HEK293 (cell line): ENCODE results near the gene KCNK15.

Experiments used
- CTCF ChIP-seq: fragments of 450-650 bp; formaldehyde crosslinking; IDR thresholded peaks from 2 replicates; pipeline ENCODE4 v1.5.1; 2016; ENCODE audit warnings: missing biosample characterization, missing genetic modification characterization
- SP2 ChIP-seq: fragments of 450-650 bp; formaldehyde crosslinking; IDR thresholded peaks from 2 replicates; pipeline ENCODE4 v1.5.1; 2016; ENCODE audit warnings: missing biosample characterization, missing genetic modification characterization
- ZBTB21 ChIP-seq: fragments of 450-650 bp; formaldehyde crosslinking; IDR thresholded peaks from 2 replicates; pipeline ENCODE4 v1.5.1; 2017; ENCODE audit warnings: missing biosample characterization, missing genetic modification characterization
- ZBTB7A ChIP-seq: fragments of 450-650 bp; formaldehyde crosslinking; IDR thresholded peaks from 2 replicates; pipeline ENCODE4 v1.5.1; 2016; ENCODE audit warnings: low read depth, missing biosample characterization, missing genetic modification characterization
- ZNF214 ChIP-seq: fragments of 450-650 bp; formaldehyde crosslinking; IDR thresholded peaks from 2 replicates; pipeline ENCODE4 v1.5.1; 2017; ENCODE audit warnings: missing biosample characterization, mild to moderate bottlenecking, missing genetic modification characterization, borderline replicate concordance
- ZNF274 ChIP-seq, 2 experiments: fragments of 200-500 bp in 1 of 2; fragments of 450-650 bp in 1 of 2; sonication (Bioruptor generic) in 1 of 2; formaldehyde crosslinking in 1 of 2; IDR thresholded peaks; 2 replicates each; pipeline versions ENCODE4 v1.5.1 to v1.6.1; 2014 to 2016; ENCODE audit warnings: borderline replicate concordance in 1 of 2, inconsistent platforms in 1 of 2, low read length in 1 of 2, missing biosample characterization in 1 of 2, missing genetic modification characterization in 1 of 2
- ZNF558 ChIP-seq: fragments of 450-650 bp; formaldehyde crosslinking; IDR thresholded peaks from 2 replicates; pipeline ENCODE4 v1.5.1; 2016; ENCODE audit warnings: missing biosample characterization, missing genetic modification characterization
- ZNF747 ChIP-seq: fragments of 450-650 bp; formaldehyde crosslinking; IDR thresholded peaks from 2 replicates; pipeline ENCODE4 v1.5.1; 2016; ENCODE audit warnings: missing biosample characterization, missing genetic modification characterization
- TF ChIP-seq, protein P1 (sequence below): fragments of 450-650 bp; formaldehyde crosslinking; IDR thresholded peaks from 2 replicates; pipeline ENCODE4 v1.5.1; 2016; ENCODE audit warnings: missing biosample characterization, missing genetic modification characterization

DNA sequence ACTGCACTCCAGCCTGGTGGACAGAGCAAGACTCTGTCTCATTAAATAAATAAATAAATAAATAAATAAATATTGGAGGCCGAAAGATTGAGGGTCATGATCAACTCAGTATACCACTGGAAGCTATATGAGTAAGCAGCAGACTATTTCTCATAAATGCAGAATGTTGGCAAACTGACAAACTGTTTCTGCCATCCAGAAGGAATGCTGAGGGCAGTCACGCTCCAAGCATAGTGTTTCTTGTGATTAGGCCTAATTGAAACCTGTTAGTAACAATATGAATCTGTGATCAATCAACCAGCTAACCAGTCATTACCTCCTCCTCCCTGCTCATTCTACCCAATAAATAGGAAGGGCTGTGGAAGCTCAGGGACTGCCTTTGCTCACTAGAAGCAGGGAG lies 15.2 kb upstream of the KCNK15 start:
- no peak for TF ChIP-seq CTCF (tag by site-specific recombination)
- no peak for TF ChIP-seq ZBTB7A
- TF ChIP-seq ZBTB21 (tag by site-specific recombination): no peak
- TF ChIP-seq, protein P1, sequence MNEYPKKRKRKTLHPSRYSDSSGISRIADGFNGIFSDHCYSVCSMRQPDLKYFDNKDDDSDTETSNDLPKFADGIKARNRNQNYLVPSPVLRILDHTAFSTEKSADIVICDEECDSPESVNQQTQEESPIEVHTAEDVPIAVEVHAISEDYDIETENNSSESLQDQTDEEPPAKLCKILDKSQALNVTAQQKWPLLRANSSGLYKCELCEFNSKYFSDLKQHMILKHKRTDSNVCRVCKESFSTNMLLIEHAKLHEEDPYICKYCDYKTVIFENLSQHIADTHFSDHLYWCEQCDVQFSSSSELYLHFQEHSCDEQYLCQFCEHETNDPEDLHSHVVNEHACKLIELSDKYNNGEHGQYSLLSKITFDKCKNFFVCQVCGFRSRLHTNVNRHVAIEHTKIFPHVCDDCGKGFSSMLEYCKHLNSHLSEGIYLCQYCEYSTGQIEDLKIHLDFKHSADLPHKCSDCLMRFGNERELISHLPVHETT (tag by site-specific recombination): no peak
- no peak for TF ChIP-seq SP2 (tag by site-specific recombination)
- no peak for TF ChIP-seq ZNF558 (tag by site-specific recombination)
- no peak for TF ChIP-seq ZNF214
- no peak for TF ChIP-seq ZNF274 (IDR thresholded peaks at IDR 0.05; ENCODE audit: low read length)
- TF ChIP-seq ZNF274 (tag by site-specific recombination; IDR thresholded peaks at IDR 0.05; ENCODE audit: borderline replicate concordance): no peak
- TF ChIP-seq ZNF747 (tag by site-specific recombination): no peak
